Ascending aorta (tissue), 2 donors: ENCODE data around the gene RMI2. TPM values are rescaled to one million over a fixed set of nuclear protein-coding genes. Genes with fewer than 3 reads are reported as not detected.

Source experiments
- DNase-seq, 2 donors: peaks; one replicate each; pipeline ENCODE4 v3.0.0-alpha.2; 2019; ENCODE audit warnings: low spot score in 2 of 2
- H3K27ac ChIP-seq, 2 donors: fragments of 200-600 bp; sonication (generic); one replicate each; pipeline ENCODE4 v1.5.1; 2016 to 2017; ENCODE audit warnings: mild to moderate bottlenecking in 1 of 2
- H3K27me3 ChIP-seq: fragments of 200-600 bp; sonication (generic); one replicate; pipeline ENCODE4 v1.5.1; 2017
- H3K36me3 ChIP-seq, 2 donors: fragments of 200-600 bp; sonication (generic); one replicate each; pipeline ENCODE4 v1.5.1; 2016
- H3K4me1 ChIP-seq, 2 donors: fragments of 200-600 bp; sonication (generic); one replicate each; pipeline ENCODE4 v1.5.1; 2016 to 2017; ENCODE audit warnings: mild to moderate bottlenecking in 1 of 2
- H3K4me3 ChIP-seq, 2 donors: fragments of 200-600 bp; sonication (generic); one replicate each; pipeline ENCODE4 v1.5.1; 2016 to 2017; ENCODE audit warnings: mild to moderate bottlenecking in 1 of 2
- H3K9me3 ChIP-seq, 2 donors: fragments of 200-600 bp; sonication (generic); one replicate each; pipeline ENCODE4 v1.5.1; 2016
- intact Hi-C: fragments of 100-400 bp; cut with DNase I; formaldehyde crosslinking; loops from one replicate; pipeline ENCODE4 v1.15.1; 2023
- total RNA-seq: library from RNA; depleted of rRNA; stranded (reverse); fragments of >200 nt; gene quantifications from one replicate; pipeline ENCODE4 v1.1.0, GENCODE V29; 2016
- TF ChIP-seq, protein P1 (sequence below), 3 experiments: fragments of 200-600 bp in 2 of 3; fragments of 450-650 bp in 1 of 3; sonication (generic) in 2 of 3; IDR thresholded peaks; one replicate each; pipeline ENCODE4 v1.5.1; 2016 to 2019; ENCODE audit warnings: antibody characterized with exemption in 3 of 3, mild to moderate bottlenecking in 1 of 3, moderate library complexity in 1 of 3

The RMI2 gene
- total RNA-seq, 1 donor from 2014 or later, result not detected

DNA sequence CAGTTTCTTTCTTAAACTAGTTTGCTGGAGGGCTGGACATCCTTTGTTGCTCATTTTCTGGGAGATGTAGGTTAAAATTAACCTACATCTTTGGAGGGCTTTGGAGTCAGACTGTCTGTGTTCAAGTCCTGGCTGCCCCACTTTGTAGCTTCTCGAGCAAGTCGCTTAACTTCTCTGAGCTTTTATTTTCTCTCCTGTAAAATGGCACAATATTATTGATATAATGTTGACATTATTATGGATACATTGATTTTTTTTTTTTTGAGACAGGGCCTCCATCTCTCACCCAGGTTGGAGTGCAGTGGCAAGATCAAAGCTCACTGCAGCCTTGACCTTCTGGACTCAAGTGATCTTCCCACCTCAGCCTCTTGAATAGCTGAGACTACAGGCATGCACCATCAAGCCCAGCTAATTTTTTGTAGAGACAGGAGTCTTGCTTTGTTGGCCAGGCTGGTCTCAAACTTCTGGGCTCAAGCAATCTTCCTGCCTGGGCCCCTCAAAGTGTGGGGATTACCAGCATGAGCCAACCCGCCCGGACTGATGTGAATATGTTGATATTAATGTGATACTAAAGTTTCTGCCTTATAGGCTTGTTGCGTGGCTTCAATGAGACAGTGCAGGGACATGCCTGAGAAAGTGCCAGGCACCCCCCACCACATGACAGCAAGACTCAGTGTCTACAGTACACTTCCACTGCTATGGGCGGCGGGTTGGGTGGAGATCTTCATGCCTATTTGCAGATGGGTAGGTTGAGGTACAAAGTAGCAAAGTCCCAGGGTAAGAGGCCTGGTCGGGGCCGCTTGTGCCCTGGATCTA, 31.6 kb upstream of the RMI2 start:
- DNase-seq, result no peak
- TF ChIP-seq, protein P1, sequence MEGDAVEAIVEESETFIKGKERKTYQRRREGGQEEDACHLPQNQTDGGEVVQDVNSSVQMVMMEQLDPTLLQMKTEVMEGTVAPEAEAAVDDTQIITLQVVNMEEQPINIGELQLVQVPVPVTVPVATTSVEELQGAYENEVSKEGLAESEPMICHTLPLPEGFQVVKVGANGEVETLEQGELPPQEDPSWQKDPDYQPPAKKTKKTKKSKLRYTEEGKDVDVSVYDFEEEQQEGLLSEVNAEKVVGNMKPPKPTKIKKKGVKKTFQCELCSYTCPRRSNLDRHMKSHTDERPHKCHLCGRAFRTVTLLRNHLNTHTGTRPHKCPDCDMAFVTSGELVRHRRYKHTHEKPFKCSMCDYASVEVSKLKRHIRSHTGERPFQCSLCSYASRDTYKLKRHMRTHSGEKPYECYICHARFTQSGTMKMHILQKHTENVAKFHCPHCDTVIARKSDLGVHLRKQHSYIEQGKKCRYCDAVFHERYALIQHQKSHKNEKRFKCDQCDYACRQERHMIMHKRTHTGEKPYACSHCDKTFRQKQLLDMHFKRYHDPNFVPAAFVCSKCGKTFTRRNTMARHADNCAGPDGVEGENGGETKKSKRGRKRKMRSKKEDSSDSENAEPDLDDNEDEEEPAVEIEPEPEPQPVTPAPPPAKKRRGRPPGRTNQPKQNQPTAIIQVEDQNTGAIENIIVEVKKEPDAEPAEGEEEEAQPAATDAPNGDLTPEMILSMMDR (IDR thresholded peaks at IDR 0.05), result no peak
- Histone ChIP-seq H3K4me3 (no peak overlapping the region), H3K27ac (no peak overlapping the region), H3K4me1 (no peaks in the 10 kb centered on the region), H3K9me3 (no peaks in the 10 kb centered on the region), H3K27me3 (no peaks in the 10 kb centered on the region), H3K36me3 (no peaks in the 10 kb centered on the region)
- intact Hi-C loops, result no loop called here

DNA sequence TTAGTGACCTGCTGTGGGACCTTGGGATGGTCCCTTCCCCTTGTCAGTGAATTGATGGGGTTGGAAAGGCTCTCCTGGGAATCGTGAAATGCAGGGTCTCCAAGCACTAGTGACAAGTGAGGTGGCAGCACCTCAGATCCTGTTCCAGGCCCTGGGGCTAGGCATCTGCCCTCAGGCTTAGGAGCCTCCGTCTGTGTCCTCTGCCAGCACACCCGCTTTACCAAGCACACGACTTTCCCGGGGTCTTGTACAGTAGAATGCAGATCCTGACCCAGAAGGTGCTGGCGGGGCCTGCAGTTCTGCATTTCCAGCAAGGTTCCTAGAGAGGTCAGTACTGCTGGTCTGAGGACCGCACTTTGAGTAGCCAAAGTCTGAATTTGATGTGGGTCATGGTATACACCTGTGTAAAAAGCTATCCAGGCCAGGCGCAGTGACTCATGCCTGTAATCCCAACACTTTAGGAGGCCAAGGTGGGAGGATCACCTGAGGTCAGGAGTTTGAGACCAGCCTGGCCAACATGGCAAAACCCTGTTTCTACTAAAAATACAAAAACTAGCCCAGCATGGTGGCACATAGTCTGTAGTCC, 30.9 kb upstream of the RMI2 start:
- H3K27ac ChIP-seq, result no peak overlapping the region
- no peak overlapping the region for H3K4me3 ChIP-seq
- no peak for DNase-seq
- intact Hi-C loops, result no loop called here
- H3K36me3 ChIP-seq, result no peaks in the 10 kb centered on the region
- no peaks in the 10 kb centered on the region for H3K9me3 ChIP-seq
- H3K27me3 ChIP-seq, result no peaks in the 10 kb centered on the region
- TF ChIP-seq, protein P1 (IDR thresholded peaks at IDR 0.05), result no peak
- H3K4me1 ChIP-seq, result no peaks in the 10 kb centered on the region

DNA sequence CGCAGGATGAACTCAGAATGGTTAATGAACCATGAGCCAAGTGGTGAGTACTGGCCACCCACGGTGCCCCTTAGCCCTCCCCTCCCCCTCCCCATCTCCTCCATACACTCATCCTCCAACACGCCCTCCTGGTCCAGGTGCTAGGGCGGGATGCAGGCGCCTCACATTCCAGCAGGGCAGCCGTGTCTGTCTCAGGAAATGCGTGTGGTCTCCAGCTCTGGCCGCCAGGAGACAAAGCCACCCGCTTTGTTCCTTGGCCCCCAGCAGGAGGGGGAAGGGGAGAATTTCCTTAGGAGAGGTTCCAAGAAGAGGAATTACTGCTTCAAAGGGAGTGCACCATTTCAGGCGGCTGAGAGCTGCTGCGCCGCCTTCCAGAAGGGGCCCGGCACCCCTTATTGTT, 29.7 kb upstream of the RMI2 start:
- H3K4me3 ChIP-seq, result no peak overlapping the region
- no peak overlapping the region for H3K27ac ChIP-seq
- no peaks in the 10 kb centered on the region for H3K36me3 ChIP-seq
- no peaks in the 10 kb centered on the region for H3K9me3 ChIP-seq
- TF ChIP-seq, protein P1 (IDR thresholded peaks at IDR 0.05), result no peak
- intact Hi-C loops, result no loop called here
- DNase-seq, result no peak
- H3K27me3 ChIP-seq, result no peaks in the 10 kb centered on the region
- H3K4me1 ChIP-seq, result no peaks in the 10 kb centered on the region

DNA sequence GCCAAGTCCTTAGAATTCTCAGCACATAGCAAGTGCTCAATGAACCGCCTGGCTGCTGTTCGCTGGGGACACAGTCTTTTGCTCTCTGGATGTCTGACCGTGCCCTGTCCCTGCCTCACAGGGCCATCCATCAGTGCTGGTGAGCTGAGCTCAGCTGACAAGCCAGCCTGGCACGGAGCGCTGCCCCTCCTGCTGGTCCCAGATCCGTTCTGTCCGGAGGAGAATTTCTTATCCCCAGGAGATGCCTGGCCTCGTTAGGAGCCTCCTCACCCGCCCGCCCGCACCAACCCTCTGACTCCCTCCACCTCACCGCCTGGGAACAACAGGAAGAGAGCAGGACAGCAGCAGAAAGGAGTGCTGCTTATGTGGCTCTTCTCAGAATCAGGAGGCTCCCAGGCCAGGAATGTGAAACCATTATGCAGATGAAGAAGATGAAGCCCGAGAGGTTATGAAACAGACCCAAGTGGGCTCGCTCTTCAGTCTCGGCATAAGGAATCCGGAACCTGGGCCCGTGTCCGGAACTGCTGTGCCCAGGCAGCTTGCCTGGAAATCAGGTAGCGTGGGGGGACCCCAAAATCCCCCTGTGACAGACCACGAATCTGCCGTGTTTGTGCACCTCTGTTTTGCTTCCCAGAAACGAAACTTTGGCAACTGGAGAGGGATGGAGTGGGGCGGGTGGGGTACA, 28.8 kb upstream of the RMI2 start:
- Histone ChIP-seq H3K27ac (no peak overlapping the region), H3K4me1 (no peaks in the 10 kb centered on the region), H3K4me3 (no peak overlapping the region), H3K9me3 (no peaks in the 10 kb centered on the region), H3K36me3 (no peaks in the 10 kb centered on the region), H3K27me3 (no peaks in the 10 kb centered on the region)
- no peak for DNase-seq
- TF ChIP-seq, protein P1 (IDR thresholded peaks at IDR 0.05), result no peak
- intact Hi-C loops, result no loop called here

DNA sequence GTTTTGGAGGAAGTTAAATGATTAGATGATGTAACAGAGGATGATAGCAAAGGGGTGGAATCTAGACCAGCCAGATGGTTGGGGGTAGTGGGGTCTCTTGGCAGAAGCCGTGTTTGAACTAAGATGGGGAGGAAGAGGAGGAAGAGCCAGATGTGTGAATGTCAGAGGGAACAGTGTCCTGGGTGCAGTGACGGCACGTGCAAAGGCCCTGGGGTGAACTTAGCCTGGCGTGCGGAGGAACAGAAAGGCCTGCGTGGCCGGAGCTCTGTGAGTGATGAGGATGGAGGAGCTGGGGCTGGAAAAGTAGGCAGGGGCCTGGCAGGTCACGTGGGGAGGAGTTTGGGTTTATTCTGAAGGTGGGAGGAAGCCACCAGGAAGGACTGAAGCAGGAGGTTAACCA, 26.4 kb upstream of the RMI2 start:
- H3K27me3 ChIP-seq, result no peaks in the 10 kb centered on the region
- no peaks in the 10 kb centered on the region for H3K36me3 ChIP-seq
- no peaks in the 10 kb centered on the region for H3K4me1 ChIP-seq
- DNase-seq, result no peak
- TF ChIP-seq, protein P1 (IDR thresholded peaks at IDR 0.05), result no peak
- intact Hi-C loops, result no loop called here
- no peak overlapping the region for H3K27ac ChIP-seq
- no peaks in the 10 kb centered on the region for H3K9me3 ChIP-seq
- no peak overlapping the region for H3K4me3 ChIP-seq
